ENCODE measurements around the gene SIL1. TPM values are rescaled to one million over a fixed set of nuclear protein-coding genes. Genes with fewer than 3 reads are reported as not detected.
"Not testable (repeated sequence)": the region's sequence is repeated elsewhere in the genome, so short reads cannot be mapped to it uniquely, and the experiment has no call there.

SIL1 gene
- total RNA-seq, 2 donors from 2014 or later, result 31.6 to 64.4 TPM

DNA sequence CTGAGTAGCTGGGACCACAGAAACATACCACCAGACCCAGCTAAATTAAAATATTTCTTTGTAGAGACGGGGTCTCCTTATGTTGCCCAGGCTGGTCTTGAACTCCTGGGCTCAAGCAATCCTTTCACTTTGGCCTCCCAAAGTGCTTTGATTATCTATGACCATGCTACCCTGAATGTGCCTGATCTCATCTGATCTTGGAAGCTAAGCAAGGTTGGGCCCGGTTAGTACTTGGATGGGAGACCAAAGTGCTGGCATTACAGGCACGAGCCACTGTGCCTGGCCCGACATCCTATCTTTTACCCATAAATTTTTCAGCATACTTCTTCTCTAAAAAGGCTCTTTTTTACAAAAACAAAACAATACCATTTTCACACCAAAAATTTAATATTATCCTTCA is 186.0 kb downstream of the SIL1 start:
- H3K27ac ChIP-seq, result no peak overlapping the region
- no peak overlapping the region for H3K4me3 ChIP-seq
- H3K9ac ChIP-seq (ENCODE audit: low read depth in 2 of 2, low read length in 2 of 2), result no peak overlapping the region
- intact Hi-C loops (cut with DNase I), result no loop called here
- no peaks in the 10 kb centered on the region for H3K27me3 ChIP-seq
- no peaks in the 10 kb centered on the region for H3K36me3 ChIP-seq
- TF ChIP-seq, protein P1, sequence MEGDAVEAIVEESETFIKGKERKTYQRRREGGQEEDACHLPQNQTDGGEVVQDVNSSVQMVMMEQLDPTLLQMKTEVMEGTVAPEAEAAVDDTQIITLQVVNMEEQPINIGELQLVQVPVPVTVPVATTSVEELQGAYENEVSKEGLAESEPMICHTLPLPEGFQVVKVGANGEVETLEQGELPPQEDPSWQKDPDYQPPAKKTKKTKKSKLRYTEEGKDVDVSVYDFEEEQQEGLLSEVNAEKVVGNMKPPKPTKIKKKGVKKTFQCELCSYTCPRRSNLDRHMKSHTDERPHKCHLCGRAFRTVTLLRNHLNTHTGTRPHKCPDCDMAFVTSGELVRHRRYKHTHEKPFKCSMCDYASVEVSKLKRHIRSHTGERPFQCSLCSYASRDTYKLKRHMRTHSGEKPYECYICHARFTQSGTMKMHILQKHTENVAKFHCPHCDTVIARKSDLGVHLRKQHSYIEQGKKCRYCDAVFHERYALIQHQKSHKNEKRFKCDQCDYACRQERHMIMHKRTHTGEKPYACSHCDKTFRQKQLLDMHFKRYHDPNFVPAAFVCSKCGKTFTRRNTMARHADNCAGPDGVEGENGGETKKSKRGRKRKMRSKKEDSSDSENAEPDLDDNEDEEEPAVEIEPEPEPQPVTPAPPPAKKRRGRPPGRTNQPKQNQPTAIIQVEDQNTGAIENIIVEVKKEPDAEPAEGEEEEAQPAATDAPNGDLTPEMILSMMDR (IDR thresholded peaks at IDR 0.05), result no peak
- no peaks in the 10 kb centered on the region for H3K4me1 ChIP-seq
- no peaks in the 10 kb centered on the region for H3K9me3 ChIP-seq
- no peak for DNase-seq

DNA sequence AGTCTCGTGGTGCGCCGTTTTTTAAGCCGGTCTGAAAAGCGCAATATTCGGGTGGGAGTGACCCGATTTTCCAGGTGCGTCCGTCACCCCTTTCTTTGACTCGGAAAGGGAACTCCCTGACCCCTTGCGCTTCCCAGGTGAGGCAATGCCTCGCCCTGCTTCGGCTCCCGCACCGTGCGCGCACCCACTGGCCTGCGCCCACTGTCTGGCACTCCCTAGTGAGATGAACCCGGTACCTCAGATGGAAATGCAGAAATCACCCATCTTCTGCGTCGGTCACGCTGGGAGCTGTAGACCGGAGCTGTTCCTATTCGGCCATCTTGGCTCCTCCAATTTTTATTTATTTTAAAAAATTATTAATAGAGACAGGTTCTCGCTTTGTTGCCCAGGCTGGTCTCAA is 187.0 kb downstream of the SIL1 start:
- H3K27ac ChIP-seq; intact Hi-C loops (cut with DNase I); H3K4me1 ChIP-seq; H3K9me3 ChIP-seq; H3K9ac ChIP-seq (ENCODE audit: low read depth in 2 of 2, low read length in 2 of 2); H3K27me3 ChIP-seq; H3K36me3 ChIP-seq: not testable (repeated sequence)
- DNase-seq, result peak; percentile 26
- H3K4me3 ChIP-seq, result peak overlapping the region; percentile 30

DNA sequence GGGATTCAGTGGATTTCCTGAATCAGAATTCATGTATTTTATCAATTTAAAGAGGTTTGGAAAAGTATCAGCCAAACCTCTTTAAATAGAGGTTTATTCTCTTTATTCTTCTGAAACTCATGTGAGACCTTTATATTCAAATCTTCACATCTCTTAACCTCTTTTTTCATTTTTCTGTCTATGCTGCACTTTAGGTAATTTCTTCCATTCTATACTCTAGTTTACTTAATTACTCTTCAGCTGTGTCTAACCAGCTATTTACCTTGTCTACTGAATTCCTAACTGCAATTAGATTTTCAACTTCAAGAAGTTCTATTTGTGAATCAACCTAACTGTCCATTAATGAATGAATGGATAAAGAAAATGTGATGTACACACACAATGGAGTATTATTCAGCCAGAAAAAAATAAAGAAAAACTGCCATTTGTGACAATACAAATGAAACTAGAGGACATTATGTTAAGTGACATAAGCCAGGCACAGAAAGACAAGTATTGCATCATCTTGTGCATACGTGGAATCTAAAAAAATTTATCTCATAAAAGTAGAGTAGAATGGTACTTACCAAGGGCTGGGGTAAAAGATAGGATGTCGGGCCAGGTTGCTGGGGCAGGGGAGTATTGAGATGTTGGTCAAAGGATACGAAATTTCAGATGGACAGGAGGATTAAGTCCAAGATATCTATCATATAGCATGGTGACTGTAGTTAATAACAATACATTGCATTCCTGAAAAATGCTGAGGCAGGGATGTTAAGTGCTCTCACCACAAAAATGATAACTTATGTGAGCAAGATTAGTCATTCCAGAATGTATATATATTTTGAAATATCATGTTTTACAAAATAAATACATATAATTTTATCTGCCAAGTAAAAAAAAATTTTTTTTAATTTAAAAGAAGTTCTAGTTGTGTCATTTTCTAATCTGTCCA is 193.5 kb downstream of the SIL1 start:
- intact Hi-C loops (cut with DNase I), result no loop called here
- Histone ChIP-seq H3K9me3 (no peaks in the 10 kb centered on the region), H3K9ac (ENCODE audit: low read depth in 2 of 2, low read length in 2 of 2) (no peak overlapping the region), H3K4me1 (no peaks in the 10 kb centered on the region), H3K4me3 (no peak overlapping the region), H3K27me3 (no peaks in the 10 kb centered on the region), H3K36me3 (no peaks in the 10 kb centered on the region), H3K27ac (no peak overlapping the region)
- no peak for DNase-seq
- TF ChIP-seq, protein P1 (IDR thresholded peaks at IDR 0.05), result no peak

DNA sequence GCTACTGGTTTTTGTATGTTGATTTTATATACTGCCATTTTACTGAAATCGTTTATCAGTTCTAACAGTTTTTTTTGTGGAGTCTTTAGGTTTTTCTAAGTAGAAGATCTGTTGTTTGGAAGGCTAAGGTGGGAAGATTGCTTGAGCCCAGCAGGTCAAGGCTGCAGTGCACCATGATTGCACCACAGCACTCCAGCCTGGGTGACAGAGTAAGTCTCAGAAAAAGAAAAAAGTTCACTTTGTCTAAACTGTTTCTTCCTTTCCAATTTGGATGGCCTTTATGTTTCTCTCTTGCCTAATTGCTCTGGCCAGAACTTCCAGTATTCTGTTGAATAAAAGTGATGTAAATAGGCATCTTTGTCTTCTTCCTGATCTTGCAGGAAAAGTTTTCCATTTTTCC is 198.5 kb downstream of the SIL1 start:
- Histone ChIP-seq H3K36me3 (no peaks in the 10 kb centered on the region), H3K9me3 (no peaks in the 10 kb centered on the region), H3K4me1 (no peaks in the 10 kb centered on the region), H3K9ac (ENCODE audit: low read depth in 2 of 2, low read length in 2 of 2) (no peak overlapping the region), H3K27me3 (no peaks in the 10 kb centered on the region), H3K27ac (no peak overlapping the region), H3K4me3 (no peak overlapping the region)
- no peak for DNase-seq
- TF ChIP-seq, protein P1 (IDR thresholded peaks at IDR 0.05), result no peak
- intact Hi-C loops (cut with DNase I), result no loop called here

DNA sequence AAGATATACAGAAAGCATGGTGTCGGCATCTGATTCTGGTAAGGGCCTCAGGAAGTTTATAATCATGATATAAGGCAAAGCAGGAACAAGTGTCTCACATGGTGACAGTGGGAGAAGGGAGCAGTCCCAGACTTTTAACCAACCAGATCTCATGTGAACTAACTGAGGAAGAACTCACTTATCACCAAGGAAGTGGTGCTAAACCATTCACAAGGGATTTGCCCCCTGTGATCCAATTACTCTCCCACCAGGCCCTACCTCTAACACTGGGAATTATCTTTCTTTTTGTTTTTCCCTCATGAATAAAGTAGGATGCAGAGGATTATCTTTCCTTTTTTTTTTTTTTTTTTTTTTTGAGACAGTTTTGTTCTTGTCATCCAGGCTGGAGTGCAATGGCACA is 199.6 kb downstream of the SIL1 start:
- Histone ChIP-seq H3K4me1 (no peaks in the 10 kb centered on the region), H3K9ac (ENCODE audit: low read depth in 2 of 2, low read length in 2 of 2) (no peak overlapping the region), H3K27ac (no peak overlapping the region), H3K36me3 (no peaks in the 10 kb centered on the region), H3K9me3 (no peaks in the 10 kb centered on the region), H3K4me3 (no peak overlapping the region), H3K27me3 (no peaks in the 10 kb centered on the region)
- TF ChIP-seq, protein P1 (IDR thresholded peaks at IDR 0.05), result no peak
- intact Hi-C loops (cut with DNase I), result no loop called here
- no peak for DNase-seq

DNA sequence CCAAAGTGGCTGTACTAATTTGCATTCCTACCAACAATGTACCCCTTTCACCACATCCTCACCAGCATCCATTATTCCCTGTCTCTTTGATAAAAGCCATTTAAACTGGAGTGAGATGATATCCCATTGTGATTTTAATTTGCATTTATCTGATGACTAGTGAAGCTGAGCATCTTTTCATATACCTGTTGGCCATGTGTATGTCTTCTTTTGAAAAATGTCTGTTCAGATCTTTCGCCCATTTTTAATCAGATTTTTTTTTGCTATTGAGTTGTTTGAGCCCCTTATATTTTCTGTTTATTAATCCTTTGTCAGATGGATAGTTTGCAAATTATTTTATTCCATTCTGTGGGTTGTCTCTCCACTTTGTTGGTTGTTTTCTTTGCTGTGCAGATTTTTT is 202.0 kb downstream of the SIL1 start:
- TF ChIP-seq, protein P1 (IDR thresholded peaks at IDR 0.05), result no peak
- no peaks in the 10 kb centered on the region for H3K9me3 ChIP-seq
- H3K9ac ChIP-seq (ENCODE audit: low read depth in 2 of 2, low read length in 2 of 2), result no peak overlapping the region
- no peak for DNase-seq
- H3K4me1 ChIP-seq, result no peaks in the 10 kb centered on the region
- H3K4me3 ChIP-seq, result no peak overlapping the region
- no peaks in the 10 kb centered on the region for H3K36me3 ChIP-seq
- intact Hi-C loops (cut with DNase I), result no loop called here
- H3K27me3 ChIP-seq, result no peaks in the 10 kb centered on the region
- H3K27ac ChIP-seq, result no peak overlapping the region

All from colonic mucosa (tissue), 4 donors.